Right lobe of liver (tissue), 6 donors: ENCODE measurements around the gene ANKFN1. TPM values are rescaled to one million over a fixed set of nuclear protein-coding genes. Genes with fewer than 3 reads are reported as not detected.

Experiments
- ATAC-seq, 4 donors: fragments of 200-7000 bp; cut with Tn5 transposase; one replicate each; pipeline ENCODE4 v1.9.1; 2020; ENCODE audit warnings: mild to moderate bottlenecking in 4 of 4, moderate library complexity in 4 of 4
- DNase-seq, 3 donors: peaks; one replicate each; pipeline ENCODE4 v3.0.0-alpha.2; 2020
- H3K27ac ChIP-seq, 3 donors: fragments of 200-600 bp; one replicate each; pipeline ENCODE4 v1.8.0; 2022
- H3K27me3 ChIP-seq, 2 donors: fragments of 200-600 bp; one replicate each; pipeline ENCODE4 v1.8.0; 2022
- H3K36me3 ChIP-seq, 4 donors: fragments of 200-600 bp; sonication (generic) in 1 of 4; one replicate each; pipeline versions ENCODE4 v1.5.1 to v1.8.0; 2017 to 2022; ENCODE audit warnings: control low read depth in 1 of 4
- H3K4me1 ChIP-seq, 4 donors: fragments of 200-600 bp; sonication (generic) in 1 of 4; one replicate each; pipeline versions ENCODE4 v1.5.1 to v1.8.0; 2017 to 2022; ENCODE audit warnings: control low read depth in 1 of 4
- H3K4me3 ChIP-seq, 3 donors: fragments of 200-600 bp; one replicate each; pipeline ENCODE4 v1.8.0; 2022
- H3K9me3 ChIP-seq, 4 donors: fragments of 200-600 bp; sonication (generic) in 1 of 4; one replicate each; pipeline versions ENCODE4 v1.5.1 to v1.8.0; 2017 to 2022; ENCODE audit warnings: control low read depth in 1 of 4
- POLR2A ChIP-seq: fragments of 450-650 bp; IDR thresholded peaks from one replicate; pipeline ENCODE4 v1.6.1; 2017; ENCODE audit warnings: antibody characterized with exemption, mild to moderate bottlenecking
- WGBS: methylation state at CpG from one replicate; pipeline ENCODE4 v1.1.6; 2018; ENCODE audit warnings: low coverage, low lambda C conversion rate; ENCODE audit not compliant: insufficient coverage; ENCODE audit errors: missing lambda C conversion rate; 5-methylcytosine and 5-hydroxymethylcytosine counted together
- intact Hi-C, 2 donors: fragments of 100-400 bp; cut with DNase I; formaldehyde crosslinking; loops; one replicate each; pipeline versions ENCODE4 v1.11.2 to v1.14.1; 2022
- total RNA-seq, 6 experiments: library from RNA; depleted of rRNA in 2 of 6; stranded (reverse); fragments of >200 nt in 2 of 6; fragmentation: NEBNext Ultra II Directional in 3 of 6; extraction: Animal tissue kit (Norgen Biotek cat#: 25700) in 3 of 6; gene quantifications; one replicate each; pipeline versions ENCODE4 v1.1.0 to v1.2.4, GENCODE V29; 2016 to 2023
- TF ChIP-seq, protein P1 (sequence below), 4 donors: fragments of 200-600 bp in 3 of 4; fragments of 450-650 bp in 1 of 4; IDR thresholded peaks; one replicate each; pipeline versions ENCODE4 v1.5.1 to v1.8.0; 2016 to 2022; ENCODE audit warnings: antibody characterized with exemption in 4 of 4, mild to moderate bottlenecking in 2 of 4
- donor health status: DM: no; HTN: yes; CAD: no.
- donor health status: DM: no; HTN: no; CAD: no.
- donor health status: DM: no; HTN: no; CAD: no.
- donor health status: DM: no; HTN: yes; CAD: no.
- donor health status: DM: no; HTN: yes; CAD: no.

Gene ANKFN1
- total RNA-seq, 6 experiments from 2014 or later = 0.11 TPM; not detected in 5

GRCh38 chr17:56110463-56111135 is 42.7 kb upstream of the ANKFN1 start:
- peak in 3 of 4 donors; percentile 35 to 65 (median 42) for ATAC-seq
- H3K27ac ChIP-seq = no peak overlapping the region
- 82% methylated on average over 3 of the region's 4 CpGs for WGBS
- peak in 1 of 3 donors; percentile 22 for DNase-seq
- TF ChIP-seq POLR2A = no peak
- TF ChIP-seq, protein P1, sequence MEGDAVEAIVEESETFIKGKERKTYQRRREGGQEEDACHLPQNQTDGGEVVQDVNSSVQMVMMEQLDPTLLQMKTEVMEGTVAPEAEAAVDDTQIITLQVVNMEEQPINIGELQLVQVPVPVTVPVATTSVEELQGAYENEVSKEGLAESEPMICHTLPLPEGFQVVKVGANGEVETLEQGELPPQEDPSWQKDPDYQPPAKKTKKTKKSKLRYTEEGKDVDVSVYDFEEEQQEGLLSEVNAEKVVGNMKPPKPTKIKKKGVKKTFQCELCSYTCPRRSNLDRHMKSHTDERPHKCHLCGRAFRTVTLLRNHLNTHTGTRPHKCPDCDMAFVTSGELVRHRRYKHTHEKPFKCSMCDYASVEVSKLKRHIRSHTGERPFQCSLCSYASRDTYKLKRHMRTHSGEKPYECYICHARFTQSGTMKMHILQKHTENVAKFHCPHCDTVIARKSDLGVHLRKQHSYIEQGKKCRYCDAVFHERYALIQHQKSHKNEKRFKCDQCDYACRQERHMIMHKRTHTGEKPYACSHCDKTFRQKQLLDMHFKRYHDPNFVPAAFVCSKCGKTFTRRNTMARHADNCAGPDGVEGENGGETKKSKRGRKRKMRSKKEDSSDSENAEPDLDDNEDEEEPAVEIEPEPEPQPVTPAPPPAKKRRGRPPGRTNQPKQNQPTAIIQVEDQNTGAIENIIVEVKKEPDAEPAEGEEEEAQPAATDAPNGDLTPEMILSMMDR (IDR thresholded peaks at IDR 0.05) = no peak
- no peaks in the 10 kb centered on the region for H3K36me3 ChIP-seq
- H3K9me3 ChIP-seq = no peaks in the 10 kb centered on the region
- no peaks in the 10 kb centered on the region for H3K27me3 ChIP-seq
- H3K4me1 ChIP-seq = peaks cover 0 to 15% (median 2%) of the 10 kb centered on the region in 4 donors
- intact Hi-C loops = no loop called here
- no peak overlapping the region for H3K4me3 ChIP-seq

DNA sequence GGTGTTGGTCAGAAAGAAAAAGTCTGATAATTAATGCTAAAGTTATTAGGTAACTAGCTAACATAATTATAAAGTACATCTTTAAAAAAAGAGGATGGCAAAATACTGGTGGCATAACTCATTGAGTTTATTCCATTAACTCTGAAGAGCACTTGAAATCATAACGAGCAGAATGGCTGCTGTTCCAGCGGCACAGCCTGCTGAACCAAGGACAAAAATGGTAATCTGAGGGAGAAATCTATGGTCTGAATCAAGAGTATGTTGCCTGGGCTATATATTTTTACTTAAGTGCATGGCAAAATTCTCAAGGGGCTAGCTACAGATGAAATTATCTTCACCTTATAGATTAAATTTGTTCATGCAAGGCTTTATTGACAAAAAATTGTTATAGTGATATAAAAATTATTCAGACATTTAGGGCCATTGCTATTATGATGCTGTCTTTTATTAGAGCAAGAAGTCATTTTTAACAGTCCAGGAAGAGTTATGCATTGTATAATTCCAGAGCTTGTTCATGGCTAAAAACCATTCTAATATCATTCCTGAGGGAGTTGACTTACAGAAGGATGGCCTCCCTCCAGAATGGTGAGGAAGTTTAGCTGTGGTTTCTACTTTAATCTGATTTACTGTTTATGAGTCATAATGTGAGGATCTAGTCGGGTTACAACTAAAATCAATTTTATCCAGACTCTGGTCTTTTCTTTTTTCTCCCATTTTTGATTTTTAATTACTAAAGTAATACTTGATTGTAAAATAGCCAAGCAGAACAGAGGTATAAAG is 41.4 kb upstream of the ANKFN1 start:
- Histone ChIP-seq H3K4me3 (no peak overlapping the region), H3K27ac (no peak overlapping the region), H3K9me3 (no peaks in the 10 kb centered on the region), H3K27me3 (no peaks in the 10 kb centered on the region), H3K4me1 (peaks cover 0 to 15% (median 2%) of the 10 kb centered on the region in 4 donors), H3K36me3 (no peaks in the 10 kb centered on the region)
- no peak for DNase-seq
- intact Hi-C loops = no loop called here
- WGBS = 61% methylated on average over 3 of the region's 3 CpGs
- ATAC-seq = no peak
- no peak for TF ChIP-seq POLR2A
- TF ChIP-seq, protein P1 (IDR thresholded peaks at IDR 0.05) = no peak

DNA sequence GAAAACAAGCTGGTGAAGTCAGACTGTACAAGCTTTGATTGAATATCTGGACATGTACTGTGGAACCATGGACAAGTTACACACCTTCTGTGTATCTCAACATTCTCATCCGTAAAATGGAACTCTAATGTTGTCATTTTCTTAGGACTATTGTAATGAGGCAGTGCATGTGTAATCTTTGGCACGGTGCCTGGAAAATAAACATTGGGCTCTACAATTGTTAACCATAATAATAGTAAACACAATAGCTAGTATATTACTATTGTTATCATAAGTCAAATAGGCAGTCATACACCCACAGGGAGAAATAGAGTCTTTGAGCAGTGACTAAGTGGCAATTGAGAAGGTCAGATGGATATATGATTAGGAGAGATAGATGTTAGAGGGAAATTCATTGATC is 39.8 kb upstream of the ANKFN1 start:
- no peak overlapping the region for H3K27ac ChIP-seq
- intact Hi-C loops = no loop called here
- ATAC-seq = no peak

DNA sequence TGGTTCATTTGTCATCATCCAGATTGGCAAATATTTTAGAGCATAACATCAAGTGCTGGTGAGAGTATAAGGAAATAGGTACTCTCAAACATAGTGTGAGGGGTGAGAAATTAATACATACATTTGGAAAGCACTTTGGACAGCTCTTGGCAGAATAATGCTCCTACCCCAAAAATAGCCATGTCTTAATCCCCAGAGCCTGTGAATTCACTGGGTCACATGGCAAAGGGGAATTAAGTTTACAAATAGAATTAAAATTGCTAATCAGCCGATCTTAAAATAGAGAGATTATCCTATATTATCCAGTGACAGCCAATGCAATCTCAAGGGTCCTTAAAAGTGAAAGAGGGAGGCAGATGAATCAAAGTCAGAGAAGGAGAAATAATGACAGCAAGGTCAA is 38.8 kb upstream of the ANKFN1 start:
- intact Hi-C loops = no loop called here
- Histone ChIP-seq H3K27ac (no peak overlapping the region), H3K4me3 (no peak overlapping the region), H3K4me1 (peaks cover 0 to 1% (median 0%) of the 10 kb centered on the region in 4 donors), H3K36me3 (no peaks in the 10 kb centered on the region), H3K27me3 (no peaks in the 10 kb centered on the region), H3K9me3 (no peaks in the 10 kb centered on the region)
- no peak for TF ChIP-seq POLR2A
- TF ChIP-seq, protein P1 (IDR thresholded peaks at IDR 0.05) = no peak
- WGBS = 57% methylated on average over 1 of the region's 1 CpG
- ATAC-seq = no peak
- no peak for DNase-seq

More for the DNA sequence above, 39.8 kb upstream of the ANKFN1 start:
- no peaks in the 10 kb centered on the region for H3K9me3 ChIP-seq
- 28% methylated on average over 2 of the region's 2 CpGs for WGBS
- no peaks in the 10 kb centered on the region for H3K36me3 ChIP-seq
- no peaks in the 10 kb centered on the region for H3K27me3 ChIP-seq
- no peak overlapping the region for H3K4me3 ChIP-seq
- TF ChIP-seq, protein P1 (IDR thresholded peaks at IDR 0.05) = no peak
- no peak for TF ChIP-seq POLR2A
- peaks cover 0 to 10% (median 1%) of the 10 kb centered on the region in 4 donors for H3K4me1 ChIP-seq
- no peak for DNase-seq
